Osteoblast (primary cell): ENCODE data around the gene GOLGA8S. TPM values are rescaled to one million over a fixed set of nuclear protein-coding genes. Genes with fewer than 3 reads are reported as not detected.
"Not testable (repeated sequence)": the region's sequence is repeated elsewhere in the genome, so short reads cannot be mapped to it uniquely, and the experiment has no call there.

Experiments used
- DNase-seq: peaks from one replicate; pipeline ENCODE4 v3.0.0; 2011; ENCODE audit warnings: low spot score, mixed read lengths; ENCODE audit not compliant: insufficient read length; ENCODE audit errors: missing footprints
- H2AFZ ChIP-seq: 2 replicates; pipeline ENCODE4 v1.6.0; 2011; ENCODE audit warnings: mild to moderate bottlenecking, low read length
- H3K27ac ChIP-seq: 2 replicates; pipeline ENCODE4 v1.5.1; 2011; ENCODE audit warnings: mild to moderate bottlenecking, low read depth, low read length, moderate library complexity
- H3K27me3 ChIP-seq: 2 replicates; pipeline ENCODE4 v1.6.0; 2012; ENCODE audit warnings: mild to moderate bottlenecking, control low read depth, inconsistent platforms, low read length, moderate library complexity; ENCODE audit not compliant: insufficient read depth
- H3K36me3 ChIP-seq: 2 replicates; pipeline ENCODE4 v1.5.1; 2011; ENCODE audit warnings: mild to moderate bottlenecking, low read length, control low read depth, moderate library complexity; ENCODE audit not compliant: insufficient read depth
- H3K4me1 ChIP-seq: 2 replicates; pipeline ENCODE4 v1.5.1; 2011; ENCODE audit warnings: mild to moderate bottlenecking, low read length, control low read depth, moderate library complexity; ENCODE audit not compliant: insufficient read depth
- H3K4me2 ChIP-seq: 2 replicates; pipeline ENCODE4 v1.6.0; 2011; ENCODE audit warnings: mild to moderate bottlenecking, low read length; ENCODE audit not compliant: insufficient read depth
- H3K4me3 ChIP-seq: fragments of 200-600 bp; sonication (generic); 3 replicates; pipeline ENCODE4 v1.5.1; 2012; ENCODE audit warnings: mild to moderate bottlenecking, low read length, inconsistent platforms; ENCODE audit not compliant: insufficient read depth
- H3K79me2 ChIP-seq: 2 replicates; pipeline ENCODE4 v1.6.0; 2012; ENCODE audit warnings: mild to moderate bottlenecking, low read length, control low read depth, inconsistent platforms; ENCODE audit not compliant: insufficient read depth
- H3K9me3 ChIP-seq: 2 replicates; pipeline ENCODE4 v1.5.1; 2011; ENCODE audit warnings: low read depth, low read length, control low read depth
- H4K20me1 ChIP-seq: 2 replicates; pipeline ENCODE4 v1.6.0; 2012; ENCODE audit warnings: mild to moderate bottlenecking, low read length, control low read depth; ENCODE audit not compliant: insufficient read depth
- CTCF ChIP-seq: IDR thresholded peaks from 2 replicates; pipeline ENCODE4 v1.5.1; 2011; ENCODE audit warnings: mild to moderate bottlenecking, low read depth, low read length, moderate library complexity; ENCODE audit errors: extremely low read depth
- total RNA-seq: library from RNA; depleted of rRNA; stranded (reverse); fragments of >200 nt; gene quantifications from 2 replicates; pipeline ENCODE4 v1.2.3, GENCODE V29; 2012

GOLGA8S gene
- total RNA-seq, 1 donor: under 0.01 TPM

- Histone ChIP-seq H2AFZ (no peak overlapping the region), H3K4me2 (no peak overlapping the region), H3K79me2 (no peaks in the 10 kb centered on the region), H3K36me3 (no peaks in the 10 kb centered on the region), H3K4me3 (no peak overlapping the region), H3K27ac (no peak overlapping the region), H4K20me1 (no peaks in the 10 kb centered on the region), H3K9me3 (no peaks in the 10 kb centered on the region), H3K4me1 (no peaks in the 10 kb centered on the region), H3K27me3 (no peaks in the 10 kb centered on the region)
- no peak for DNase-seq
- TF ChIP-seq CTCF: no peak
These were observed 16.0 kb downstream of the GOLGA8S start for GRCh38 chr15:23370578-23370977.

- not testable (repeated sequence) for H3K27me3 ChIP-seq, DNase-seq, H3K4me2 ChIP-seq, H3K79me2 ChIP-seq, H3K4me1 ChIP-seq, H4K20me1 ChIP-seq, H3K36me3 ChIP-seq, H2AFZ ChIP-seq, H3K27ac ChIP-seq, H3K9me3 ChIP-seq, H3K4me3 ChIP-seq
These were observed 16.6 kb downstream of the GOLGA8S start for GRCh38 chr15:23371134-23371533.

- H3K27ac ChIP-seq, H3K36me3 ChIP-seq, H4K20me1 ChIP-seq, DNase-seq, H3K27me3 ChIP-seq, H3K9me3 ChIP-seq, H3K79me2 ChIP-seq, H3K4me1 ChIP-seq: not testable (repeated sequence)
- H3K4me3 ChIP-seq: peak overlapping the region; percentile 39
- peak overlapping the region; percentile 48 for H3K4me2 ChIP-seq
- H2AFZ ChIP-seq: peak overlapping the region; percentile 62
These were observed 17.3 kb downstream of the GOLGA8S start for GRCh38 chr15:23371868-23372267.

GRCh38 chr15:23372284-23372683 is 17.7 kb downstream of the GOLGA8S start:
- H3K9me3 ChIP-seq: no peaks in the 10 kb centered on the region
- no peaks in the 10 kb centered on the region for H3K27me3 ChIP-seq
- H3K4me3 ChIP-seq: peak overlapping the region; percentile 39
- peak; percentile 74 for DNase-seq
- H2AFZ ChIP-seq: peak overlapping the region; percentile 62
- no peak overlapping the region for H3K27ac ChIP-seq
- no peaks in the 10 kb centered on the region for H3K4me1 ChIP-seq
- no peak for TF ChIP-seq CTCF
- H3K36me3 ChIP-seq: no peaks in the 10 kb centered on the region
- H4K20me1 ChIP-seq: no peaks in the 10 kb centered on the region
- no peaks in the 10 kb centered on the region for H3K79me2 ChIP-seq
- peak overlapping the region; percentile 48 for H3K4me2 ChIP-seq

GRCh38 chr15:23372891-23373600 is 18.5 kb downstream of the GOLGA8S start:
- not testable (repeated sequence) for H2AFZ ChIP-seq, H3K4me1 ChIP-seq, H4K20me1 ChIP-seq, H3K4me2 ChIP-seq, H3K27me3 ChIP-seq, H3K9me3 ChIP-seq, H3K27ac ChIP-seq, H3K4me3 ChIP-seq, DNase-seq, H3K79me2 ChIP-seq, H3K36me3 ChIP-seq

- H2AFZ ChIP-seq, H3K4me3 ChIP-seq, DNase-seq, H3K27ac ChIP-seq, H3K36me3 ChIP-seq, H3K9me3 ChIP-seq, H3K4me1 ChIP-seq, H3K27me3 ChIP-seq, H4K20me1 ChIP-seq, H3K79me2 ChIP-seq, H3K4me2 ChIP-seq: not testable (repeated sequence)
These were observed 19.7 kb downstream of the GOLGA8S start for GRCh38 chr15:23374226-23374625.

GRCh38 chr15:23378946-23379345 is 24.4 kb downstream of the GOLGA8S start:
- not testable (repeated sequence) for H3K9me3 ChIP-seq, H3K79me2 ChIP-seq, H2AFZ ChIP-seq, DNase-seq, H3K27me3 ChIP-seq, H4K20me1 ChIP-seq, H3K27ac ChIP-seq, H3K4me3 ChIP-seq, H3K4me2 ChIP-seq, H3K36me3 ChIP-seq, H3K4me1 ChIP-seq
